ENCODE results near the gene ABL1. TPM values are rescaled to one million over a fixed set of nuclear protein-coding genes. Genes with fewer than 3 reads are reported as not detected.

The ABL1 gene
- total RNA-seq, 4 donors from 2014 or later, result 22.1 to 51.7 (median 27.1) TPM

- H3K4me3 ChIP-seq, result no peak overlapping the region
- WGBS, 2 donors, result 62 to 73% methylated on average over 22 to 34 of the region's 35 CpGs
- H3K27ac ChIP-seq, result peak overlapping the region in 3 of 4 donors; percentile 51 to 72 (median 60)
- peaks cover 45 to 100% (median 68%) of the 10 kb centered on the region in 3 donors for H3K36me3 ChIP-seq
- TF ChIP-seq POLR2A (IDR thresholded peaks at IDR 0.05), result no peak
- no peak for TF ChIP-seq CTCF (IDR thresholded peaks at IDR 0.05)
- H3K27me3 ChIP-seq, result no peaks in the 10 kb centered on the region
- H3K9me3 ChIP-seq, result no peaks in the 10 kb centered on the region
- intact Hi-C loops (cut with DNase I), result no loop called here
- peaks cover 0 to 34% (median 8%) of the 10 kb centered on the region in 3 donors for H3K4me1 ChIP-seq
- DNase-seq, result no peak
Observed at GRCh38 chr9:130885484-130886375, 50.7 kb downstream of the ABL1 start.

- H3K9me3 ChIP-seq, result no peaks in the 10 kb centered on the region
- peak overlapping the region in 2 of 4 donors; percentile 7 to 9 for H3K27ac ChIP-seq
- H3K4me1 ChIP-seq, result peaks cover 3 to 45% (median 8%) of the 10 kb centered on the region in 3 donors
- no peak for DNase-seq
- intact Hi-C loops (cut with DNase I), result no loop called here
- no peak overlapping the region for H3K4me3 ChIP-seq
- TF ChIP-seq CTCF (IDR thresholded peaks at IDR 0.05), result no peak
- no peak for TF ChIP-seq POLR2A (IDR thresholded peaks at IDR 0.05)
- no peaks in the 10 kb centered on the region for H3K27me3 ChIP-seq
- 85 to 91% methylated on average over 16 to 23 of the region's 23 CpGs for WGBS, 2 donors
- H3K36me3 ChIP-seq, result peaks cover 41 to 100% (median 65%) of the 10 kb centered on the region in 3 donors
Observed at GRCh38 chr9:130886981-130887380, 51.9 kb downstream of the ABL1 start.

- Histone ChIP-seq H3K4me1 (peaks cover 3 to 50% (median 8%) of the 10 kb centered on the region in 3 donors), H3K4me3 (no peak overlapping the region), H3K27ac (peak overlapping the region in 1 of 4 donors; percentile 9), H3K9me3 (no peaks in the 10 kb centered on the region), H3K36me3 (peaks cover 41 to 100% (median 65%) of the 10 kb centered on the region in 3 donors), H3K27me3 (no peaks in the 10 kb centered on the region)
- intact Hi-C loops (cut with DNase I), result no loop called here
- no peak for DNase-seq
- TF ChIP-seq POLR2A (IDR thresholded peaks at IDR 0.05), result no peak
- TF ChIP-seq CTCF (IDR thresholded peaks at IDR 0.05), result no peak
- whole genome bisulfite sequencing, 2 donors, result 78 to 80% methylated on average over 13 to 17 of the region's 25 CpGs
Observed at GRCh38 chr9:130887494-130888144, 52.6 kb downstream of the ABL1 start.

- no peak for DNase-seq
- H3K4me1 ChIP-seq, result peaks cover 5 to 56% (median 10%) of the 10 kb centered on the region in 3 donors
- H3K4me3 ChIP-seq, result no peak overlapping the region
- 84 to 87% methylated on average over 9 to 15 of the region's 22 CpGs for WGBS, 2 donors
- H3K27me3 ChIP-seq, result no peaks in the 10 kb centered on the region
- H3K27ac ChIP-seq, result no peak overlapping the region
- peaks cover 41 to 100% (median 58%) of the 10 kb centered on the region in 3 donors for H3K36me3 ChIP-seq
- H3K9me3 ChIP-seq, result no peaks in the 10 kb centered on the region
- intact Hi-C loops (cut with DNase I), result no loop called here
- no peak for TF ChIP-seq CTCF (IDR thresholded peaks at IDR 0.05)
- no peak for TF ChIP-seq POLR2A (IDR thresholded peaks at IDR 0.05)
Observed at GRCh38 chr9:130888146-130888885, 53.3 kb downstream of the ABL1 start.

Data from esophagus squamous epithelium (tissue), 5 donors.